Amniotic epithelial cell (primary cell): Measurements from ENCODE around the gene CFTR.

Experiments
- DNase-seq: peaks from one replicate; pipeline ENCODE4 v3.0.0-alpha.2; 2010; ENCODE audit warnings: low read depth

Gene CFTR

GRCh38 chr7:117590191-117590590 is 110.4 kb downstream of the CFTR start:
- no peak for DNase-seq

DNA sequence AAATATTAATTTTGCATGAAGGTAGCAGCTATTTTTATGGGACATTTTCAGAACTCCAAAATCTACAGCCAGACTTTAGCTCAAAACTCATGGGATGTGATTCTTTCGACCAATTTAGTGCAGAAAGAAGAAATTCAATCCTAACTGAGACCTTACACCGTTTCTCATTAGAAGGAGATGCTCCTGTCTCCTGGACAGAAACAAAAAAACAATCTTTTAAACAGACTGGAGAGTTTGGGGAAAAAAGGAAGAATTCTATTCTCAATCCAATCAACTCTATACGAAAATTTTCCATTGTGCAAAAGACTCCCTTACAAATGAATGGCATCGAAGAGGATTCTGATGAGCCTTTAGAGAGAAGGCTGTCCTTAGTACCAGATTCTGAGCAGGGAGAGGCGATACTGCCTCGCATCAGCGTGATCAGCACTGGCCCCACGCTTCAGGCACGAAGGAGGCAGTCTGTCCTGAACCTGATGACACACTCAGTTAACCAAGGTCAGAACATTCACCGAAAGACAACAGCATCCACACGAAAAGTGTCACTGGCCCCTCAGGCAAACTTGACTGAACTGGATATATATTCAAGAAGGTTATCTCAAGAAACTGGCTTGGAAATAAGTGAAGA is 112.3 kb downstream of the CFTR start:
- DNase-seq, result no peak

GRCh38 chr7:117596134-117596533 is 116.3 kb downstream of the CFTR start:
- DNase-seq, result no peak

- no peak for DNase-seq
Measured at GRCh38 chr7:117597755-117598154, 117.9 kb downstream of the CFTR start.

GRCh38 chr7:117600911-117601310 is 121.1 kb downstream of the CFTR start:
- DNase-seq, result no peak

DNA sequence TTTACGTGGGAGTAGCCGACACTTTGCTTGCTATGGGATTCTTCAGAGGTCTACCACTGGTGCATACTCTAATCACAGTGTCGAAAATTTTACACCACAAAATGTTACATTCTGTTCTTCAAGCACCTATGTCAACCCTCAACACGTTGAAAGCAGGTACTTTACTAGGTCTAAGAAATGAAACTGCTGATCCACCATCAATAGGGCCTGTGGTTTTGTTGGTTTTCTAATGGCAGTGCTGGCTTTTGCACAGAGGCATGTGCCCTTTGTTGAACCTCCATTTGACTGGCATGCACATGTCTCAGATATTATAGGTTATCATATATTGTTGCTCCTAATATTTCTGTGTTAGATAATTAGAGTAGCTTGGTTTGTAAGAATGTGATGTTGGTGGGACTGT is 123.8 kb downstream of the CFTR start:
- DNase-seq, result no peak

DNA sequence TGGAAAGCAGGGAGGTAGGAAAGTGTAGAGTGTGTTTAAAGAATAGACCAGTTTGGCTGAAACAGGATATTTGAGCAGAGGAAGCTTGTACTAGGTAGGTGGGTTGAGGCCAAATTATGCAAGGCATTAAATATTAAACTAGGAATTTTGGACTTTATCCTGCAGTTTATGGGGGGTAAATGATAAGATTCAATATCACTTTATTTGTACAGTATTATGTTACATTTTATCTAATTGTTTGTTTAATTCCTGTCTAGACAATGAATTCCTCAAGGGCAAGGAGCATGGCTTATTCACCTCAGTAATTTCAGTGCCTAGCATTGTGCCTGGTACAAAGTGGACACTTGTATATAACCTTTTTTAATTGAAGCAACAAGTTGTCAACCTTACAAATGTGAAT is 125.9 kb downstream of the CFTR start:
- no peak for DNase-seq

DNA sequence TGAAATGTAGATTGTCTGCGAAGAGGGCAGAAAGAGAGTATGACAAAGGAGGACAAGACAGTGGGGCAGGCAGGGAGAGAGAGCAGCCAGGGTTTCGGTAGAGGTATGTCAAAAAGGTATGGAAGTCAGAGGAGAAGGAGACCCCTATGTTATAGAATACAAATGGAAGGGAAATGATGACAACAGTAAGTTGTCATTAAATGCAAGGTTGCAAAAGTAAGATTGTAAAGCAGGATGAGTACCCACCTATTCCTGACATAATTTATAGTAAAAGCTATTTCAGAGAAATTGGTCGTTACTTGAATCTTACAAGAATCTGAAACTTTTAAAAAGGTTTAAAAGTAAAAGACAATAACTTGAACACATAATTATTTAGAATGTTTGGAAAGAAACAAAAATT is 126.3 kb downstream of the CFTR start:
- DNase-seq, result no peak

DNA sequence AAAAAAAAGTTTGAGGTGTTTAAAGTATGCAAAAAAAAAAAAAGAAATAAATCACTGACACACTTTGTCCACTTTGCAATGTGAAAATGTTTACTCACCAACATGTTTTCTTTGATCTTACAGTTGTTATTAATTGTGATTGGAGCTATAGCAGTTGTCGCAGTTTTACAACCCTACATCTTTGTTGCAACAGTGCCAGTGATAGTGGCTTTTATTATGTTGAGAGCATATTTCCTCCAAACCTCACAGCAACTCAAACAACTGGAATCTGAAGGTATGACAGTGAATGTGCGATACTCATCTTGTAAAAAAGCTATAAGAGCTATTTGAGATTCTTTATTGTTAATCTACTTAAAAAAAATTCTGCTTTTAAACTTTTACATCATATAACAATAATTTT is 130.6 kb downstream of the CFTR start:
- DNase-seq, result no peak

GRCh38 chr7:117612637-117613036 is 132.8 kb downstream of the CFTR start:
- no peak for DNase-seq

DNA sequence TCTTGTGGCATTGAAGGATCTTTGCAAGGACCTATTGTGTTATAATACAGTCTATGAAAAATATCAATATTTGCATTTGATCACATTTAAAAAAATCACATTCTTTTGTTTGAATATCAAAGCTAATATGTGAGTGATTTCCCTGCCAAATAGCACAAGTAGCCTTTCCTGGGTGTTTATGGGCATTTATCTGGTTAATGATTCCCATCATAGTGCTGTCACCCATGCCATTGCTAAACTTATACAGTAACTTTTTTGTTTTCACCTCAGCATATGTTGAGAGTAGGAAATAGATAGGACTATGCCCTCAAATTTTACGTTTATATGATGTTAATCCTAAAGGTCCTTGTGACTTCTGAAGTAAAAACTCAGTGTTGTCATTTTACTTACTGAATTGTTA is 136.9 kb downstream of the CFTR start:
- DNase-seq, result no peak

- no peak for DNase-seq
Measured at GRCh38 chr7:117619681-117620080, 139.9 kb downstream of the CFTR start.

GRCh38 chr7:117621075-117621618 is 141.3 kb downstream of the CFTR start:
- no peak for DNase-seq

DNA sequence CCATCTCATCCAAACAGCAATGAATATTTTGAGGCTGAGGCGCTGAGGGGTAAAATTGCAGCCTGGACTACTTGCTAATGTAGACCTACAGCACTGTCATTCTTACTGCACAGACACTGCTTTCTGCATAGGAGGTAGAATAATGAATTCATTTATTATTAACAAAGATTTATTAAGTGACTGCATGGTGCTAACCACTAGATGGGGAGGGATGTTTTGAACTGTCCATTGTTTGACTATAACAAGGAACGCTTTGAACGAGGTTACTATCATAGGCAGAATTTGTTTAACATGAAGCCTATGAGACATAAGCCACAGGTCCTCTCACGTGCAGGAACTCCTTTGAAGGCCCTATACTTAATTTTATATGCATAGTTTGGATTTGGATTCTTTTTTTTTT is 143.8 kb downstream of the CFTR start:
- no peak for DNase-seq

DNA sequence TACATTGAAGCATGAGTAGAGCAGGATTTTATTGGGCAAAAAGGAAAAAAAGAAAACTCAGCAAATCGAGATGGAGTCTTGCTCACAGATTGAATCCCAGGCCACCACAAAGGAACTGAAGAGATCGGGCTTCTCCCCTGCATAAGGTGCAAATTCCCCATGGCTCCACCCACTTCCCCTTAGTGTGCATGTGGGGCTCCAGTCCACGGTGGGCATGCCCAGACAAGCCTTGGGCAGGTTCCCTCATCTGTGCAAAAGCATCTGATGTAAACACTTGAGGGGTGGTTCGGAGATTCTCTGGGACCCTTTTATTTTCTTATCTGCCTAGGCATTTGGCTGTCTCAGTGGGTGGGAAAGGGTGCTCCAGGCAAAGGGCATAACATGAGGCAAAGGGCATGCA is 150.7 kb downstream of the CFTR start:
- DNase-seq, result no peak

- no peak for DNase-seq
Measured at GRCh38 chr7:117630907-117631564, 151.2 kb downstream of the CFTR start.

- no peak for DNase-seq
Measured at GRCh38 chr7:117631652-117632051, 151.8 kb downstream of the CFTR start.

GRCh38 chr7:117637937-117638336 is 158.1 kb downstream of the CFTR start:
- DNase-seq, result no peak

DNA sequence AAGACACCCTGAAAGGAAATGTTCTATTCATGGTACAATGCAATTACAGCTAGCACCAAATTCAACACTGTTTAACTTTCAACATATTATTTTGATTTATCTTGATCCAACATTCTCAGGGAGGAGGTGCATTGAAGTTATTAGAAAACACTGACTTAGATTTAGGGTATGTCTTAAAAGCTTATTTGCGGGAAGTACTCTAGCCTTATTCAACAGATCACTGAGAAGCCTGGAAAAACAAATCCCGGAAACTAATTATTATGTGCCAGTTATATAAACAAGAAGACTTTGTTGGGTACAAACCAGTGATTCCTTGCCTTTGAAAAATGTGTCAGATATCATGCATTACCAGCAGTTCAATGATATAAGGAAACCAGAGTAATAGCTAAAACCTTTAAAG is 160.1 kb downstream of the CFTR start:
- no peak for DNase-seq

DNA sequence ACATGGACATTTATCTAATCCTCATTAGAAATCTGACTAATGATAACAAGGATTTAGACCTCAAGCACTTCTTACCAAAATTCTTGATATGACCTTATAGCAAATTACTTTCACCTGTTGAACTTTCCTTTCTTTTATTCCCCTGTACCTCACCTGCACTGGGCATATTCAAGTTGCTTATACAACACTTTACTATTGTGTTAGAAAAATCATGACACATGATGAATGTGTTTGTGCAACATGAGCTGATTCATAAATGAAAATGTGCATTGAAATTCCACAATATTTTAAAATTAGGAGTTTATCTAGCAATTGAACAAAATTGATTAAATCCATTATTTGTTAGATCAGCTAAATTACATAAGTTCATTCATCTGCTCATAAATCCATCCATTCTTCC is 160.6 kb downstream of the CFTR start:
- DNase-seq, result peak; percentile 16

DNA sequence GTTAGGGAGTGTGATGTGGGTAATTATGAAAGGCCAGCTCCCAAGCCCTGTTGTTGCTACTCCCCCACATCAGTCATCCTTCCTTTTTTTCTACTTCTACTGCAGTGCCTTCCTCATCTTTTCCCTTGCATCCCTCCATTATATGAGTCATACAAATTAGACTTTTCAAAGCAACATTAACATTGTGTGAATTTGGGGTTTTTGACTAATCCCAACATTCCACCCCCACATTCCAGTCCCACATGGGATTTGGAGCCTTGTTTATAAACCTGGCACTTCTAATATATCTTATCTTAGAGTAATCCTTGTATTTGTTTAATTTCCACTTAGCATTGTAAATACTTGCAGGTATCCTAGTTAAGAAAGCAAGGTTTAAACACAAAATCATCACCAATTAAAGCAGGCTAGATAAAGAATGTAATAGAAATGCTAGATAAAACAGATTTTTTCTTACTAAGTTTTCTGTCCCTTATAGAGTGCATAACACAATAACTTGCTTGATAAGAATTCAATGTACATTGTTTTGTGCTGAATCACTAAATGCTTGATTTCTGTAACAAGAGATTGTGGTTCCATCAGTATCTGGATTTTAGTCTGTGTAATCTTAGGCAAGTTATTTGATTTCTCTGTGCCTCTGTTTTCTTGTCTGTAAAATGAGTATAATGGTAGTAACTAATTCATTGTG is 165.8 kb downstream of the CFTR start:
- DNase-seq, result peak; percentile 94

DNA sequence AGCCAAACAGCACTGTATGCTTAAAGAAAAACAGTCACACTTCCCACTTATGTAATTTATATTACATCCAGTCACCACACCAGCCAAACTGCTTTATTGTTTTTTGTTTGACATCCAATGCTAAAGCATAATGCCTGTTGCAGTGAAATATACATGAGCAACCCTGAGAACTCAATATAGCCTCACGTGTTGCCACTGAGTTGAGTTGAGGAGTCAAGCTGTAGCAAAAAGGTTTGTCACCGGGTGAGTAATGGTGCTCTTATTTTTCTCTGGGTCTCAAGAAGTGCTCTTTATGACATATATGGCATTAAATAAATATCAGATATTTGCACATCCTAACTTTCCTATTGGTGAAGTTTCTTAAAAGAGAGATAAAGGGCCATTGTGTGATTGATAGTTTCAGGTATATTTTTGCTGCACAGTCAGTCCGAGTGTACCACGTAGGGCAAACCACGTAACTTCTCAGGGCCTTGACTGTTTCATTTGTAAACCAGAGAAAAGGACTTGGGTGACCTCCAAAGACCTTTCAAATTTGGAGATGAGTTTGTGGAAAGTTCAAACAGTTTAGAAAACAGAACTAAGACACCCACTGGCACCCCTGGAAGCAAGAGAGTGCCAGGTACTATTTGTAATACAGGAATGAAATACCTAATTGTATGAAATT is 168.5 kb downstream of the CFTR start:
- DNase-seq, result no peak
